ENCODE measurements around the gene GLIS1. TPM values are rescaled to one million over a fixed set of nuclear protein-coding genes. Genes with fewer than 3 reads are reported as not detected.

GLIS1 gene
- total and polyA plus RNA-seq, 2 experiments from 2014 or later = 0.22 to 0.61 TPM

DNA sequence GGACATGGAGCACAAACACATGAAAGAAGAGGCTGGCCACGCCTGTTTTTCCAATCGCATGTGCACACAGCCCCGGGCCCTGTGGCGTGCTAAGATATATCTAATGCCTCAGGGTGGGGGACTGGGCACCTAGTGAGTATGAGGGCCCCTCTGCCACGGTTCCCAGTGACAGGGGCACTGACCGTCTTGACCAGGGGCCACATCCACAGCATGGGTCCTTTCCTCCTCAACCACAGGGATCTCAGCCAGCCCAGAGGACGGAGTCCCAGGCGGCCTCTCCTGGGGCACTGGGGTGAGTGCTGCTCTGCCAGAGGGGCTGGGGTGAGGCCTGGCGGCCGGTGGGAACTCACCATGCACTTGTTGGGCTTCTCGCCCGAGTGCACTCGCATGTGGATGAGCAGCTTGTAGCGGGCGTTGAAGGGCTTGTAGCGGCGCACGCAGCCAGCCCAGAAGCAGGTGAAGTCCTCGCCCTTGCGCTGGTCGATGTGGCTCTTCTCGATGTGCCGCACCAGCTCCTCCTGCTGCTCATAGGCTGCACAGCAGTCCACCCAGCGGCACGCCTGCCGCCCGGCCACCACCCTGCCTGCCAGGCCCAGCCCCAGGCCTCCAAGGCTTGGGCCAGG, 145.1 kb downstream of the GLIS1 start:
- H3K4me2 ChIP-seq (ENCODE audit: unreplicated experiment) = no peak overlapping the region
- TF ChIP-seq EZH2 (IDR thresholded peaks at IDR 0.05; ENCODE audit: insufficient read depth, poor library complexity, severe bottlenecking) (no peak), EZH2phosphoT487 (IDR thresholded peaks at IDR 0.05; ENCODE audit: insufficient read depth, low read depth) (no peak)
- H3K27ac ChIP-seq = no peak overlapping the region
- H3K79me2 ChIP-seq (ENCODE audit: insufficient read depth) = no peaks in the 10 kb centered on the region
- no peak overlapping the region for H3K9ac ChIP-seq
- WGBS, 2 experiments (ENCODE audit: low coverage in 1 of 2, low lambda C conversion rate in 2 of 2, missing lambda C conversion rate in 2 of 2) = 89 to 93% methylated on average over 21 to 27 of the region's 27 CpGs
- H3K4me3 ChIP-seq = no peak overlapping the region
- no peaks in the 10 kb centered on the region for H3K36me3 ChIP-seq (ENCODE audit: low read depth)
- H4K20me1 ChIP-seq (ENCODE audit: insufficient read depth) = no peaks in the 10 kb centered on the region
- no peaks in the 10 kb centered on the region for H3K4me1 ChIP-seq (ENCODE audit: insufficient read depth)
- no peaks in the 10 kb centered on the region; the same call in 1 of the 2 replicates for H3K27me3 ChIP-seq (replicated peaks; ENCODE audit: insufficient read depth)
- no peaks in the 10 kb centered on the region for H3F3A ChIP-seq (ENCODE audit: insufficient read depth)
- in situ Hi-C loops (cut with MboI) = no loop called here
- no peaks in the 10 kb centered on the region for H3K9me3 ChIP-seq (ENCODE audit: low read depth)
- no peaks in the 10 kb centered on the region for H3K9me2 ChIP-seq (ENCODE audit: insufficient read depth)
- DNase-seq = no peak
- H2AFZ ChIP-seq = no peak overlapping the region

DNA sequence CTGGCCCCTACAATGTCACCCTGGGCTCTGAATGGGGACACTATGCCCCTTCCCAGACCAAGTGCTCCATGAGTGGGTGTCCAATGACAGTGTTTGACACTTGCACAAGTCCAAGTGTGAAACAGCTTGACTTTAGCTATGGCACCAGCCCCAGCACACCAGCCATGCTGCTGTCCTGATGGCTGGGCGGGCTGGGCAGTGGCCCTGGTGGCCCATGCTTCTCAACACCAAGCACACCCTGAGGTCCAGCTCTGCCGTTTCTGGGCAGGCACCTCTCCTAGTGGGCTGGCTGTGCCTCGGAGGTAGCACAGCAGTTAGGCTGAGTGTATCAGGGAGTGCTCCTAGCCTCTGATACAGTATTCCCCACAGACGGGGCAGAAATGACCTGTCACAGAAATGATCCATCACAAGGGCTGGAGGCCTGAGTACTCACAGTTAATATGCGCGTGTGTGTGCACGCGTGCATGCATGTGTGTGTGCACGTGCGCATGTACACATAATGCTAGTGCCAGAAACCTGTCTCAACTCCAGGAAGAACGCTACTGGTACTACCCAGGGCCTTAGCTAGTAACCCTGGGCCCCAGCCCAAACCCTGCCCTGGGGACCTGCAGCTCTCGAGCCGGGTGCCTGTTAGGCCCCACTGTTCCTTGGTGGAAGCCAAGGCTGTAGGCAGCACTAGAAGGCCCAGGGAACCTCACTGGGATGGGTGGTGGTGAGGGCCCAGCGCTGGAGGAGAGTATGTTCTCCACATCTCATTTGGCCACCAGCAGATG, 145.8 kb downstream of the GLIS1 start:
- Histone ChIP-seq H3K4me2 (ENCODE audit: unreplicated experiment) (no peak overlapping the region), H3K79me2 (ENCODE audit: insufficient read depth) (no peaks in the 10 kb centered on the region), H2AFZ (no peak overlapping the region), H3F3A (ENCODE audit: insufficient read depth) (no peaks in the 10 kb centered on the region), H4K20me1 (ENCODE audit: insufficient read depth) (no peaks in the 10 kb centered on the region), H3K27me3 (replicated peaks; ENCODE audit: insufficient read depth) (no peaks in the 10 kb centered on the region; the same call in 1 of the 2 replicates), H3K9me3 (ENCODE audit: low read depth) (no peaks in the 10 kb centered on the region), H3K9ac (no peak overlapping the region), H3K4me1 (ENCODE audit: insufficient read depth) (no peaks in the 10 kb centered on the region), H3K9me2 (ENCODE audit: insufficient read depth) (no peaks in the 10 kb centered on the region), H3K27ac (no peak overlapping the region), H3K4me3 (no peak overlapping the region), H3K36me3 (ENCODE audit: low read depth) (no peaks in the 10 kb centered on the region)
- 86 to 88% methylated on average over 13 to 14 of the region's 14 CpGs for WGBS, 2 experiments (ENCODE audit: low coverage in 1 of 2, low lambda C conversion rate in 2 of 2, missing lambda C conversion rate in 2 of 2)
- TF ChIP-seq EZH2 (IDR thresholded peaks at IDR 0.05; ENCODE audit: insufficient read depth, poor library complexity, severe bottlenecking) = no peak
- in situ Hi-C loops (cut with MboI) = no loop called here
- no peak for DNase-seq

DNA sequence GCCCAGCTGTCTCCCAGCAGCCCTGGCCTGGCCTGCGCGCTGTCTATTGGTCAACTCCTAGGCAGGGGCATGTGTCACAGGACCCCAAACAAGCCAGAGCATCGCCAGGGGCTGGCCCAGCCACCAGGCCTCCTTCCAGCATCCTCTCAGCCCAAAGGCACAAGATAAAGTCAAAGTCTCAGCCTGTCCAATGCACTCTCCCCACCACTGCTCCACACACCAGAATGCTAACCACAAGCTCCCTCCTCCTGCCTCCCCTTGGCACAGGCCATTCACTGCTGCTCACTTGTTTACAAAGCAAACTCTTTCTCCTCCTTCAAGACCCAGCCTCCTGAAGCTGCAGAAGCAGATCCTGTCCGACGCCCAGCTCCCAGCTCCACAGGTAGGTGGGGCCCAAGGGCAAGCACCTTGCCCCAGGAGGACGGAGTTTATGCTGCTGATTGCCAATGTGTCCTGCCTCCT, 146.4 kb downstream of the GLIS1 start:
- no peaks in the 10 kb centered on the region; the same call in 1 of the 2 replicates for H3K27me3 ChIP-seq (replicated peaks; ENCODE audit: insufficient read depth)
- H3K79me2 ChIP-seq (ENCODE audit: insufficient read depth) = no peaks in the 10 kb centered on the region
- no peaks in the 10 kb centered on the region for H4K20me1 ChIP-seq (ENCODE audit: insufficient read depth)
- H3K9ac ChIP-seq = no peak overlapping the region
- H3K9me3 ChIP-seq (ENCODE audit: low read depth) = no peaks in the 10 kb centered on the region
- TF ChIP-seq EZH2phosphoT487 (IDR thresholded peaks at IDR 0.05; ENCODE audit: insufficient read depth, low read depth) (no peak), EZH2 (IDR thresholded peaks at IDR 0.05; ENCODE audit: insufficient read depth, poor library complexity, severe bottlenecking) (no peak)
- H3K4me3 ChIP-seq = no peak overlapping the region
- DNase-seq = no peak
- H3K4me1 ChIP-seq (ENCODE audit: insufficient read depth) = no peaks in the 10 kb centered on the region
- no peak overlapping the region for H2AFZ ChIP-seq
- no peaks in the 10 kb centered on the region for H3F3A ChIP-seq (ENCODE audit: insufficient read depth)
- no peaks in the 10 kb centered on the region for H3K9me2 ChIP-seq (ENCODE audit: insufficient read depth)
- in situ Hi-C loops (cut with MboI) = no loop called here
- WGBS, 2 experiments (ENCODE audit: low coverage in 1 of 2, low lambda C conversion rate in 2 of 2, missing lambda C conversion rate in 2 of 2) = 76 to 84% methylated on average over 6 of the region's 6 CpGs
- H3K4me2 ChIP-seq (ENCODE audit: unreplicated experiment) = no peak overlapping the region
- no peak overlapping the region for H3K27ac ChIP-seq
- no peaks in the 10 kb centered on the region for H3K36me3 ChIP-seq (ENCODE audit: low read depth)

DNA sequence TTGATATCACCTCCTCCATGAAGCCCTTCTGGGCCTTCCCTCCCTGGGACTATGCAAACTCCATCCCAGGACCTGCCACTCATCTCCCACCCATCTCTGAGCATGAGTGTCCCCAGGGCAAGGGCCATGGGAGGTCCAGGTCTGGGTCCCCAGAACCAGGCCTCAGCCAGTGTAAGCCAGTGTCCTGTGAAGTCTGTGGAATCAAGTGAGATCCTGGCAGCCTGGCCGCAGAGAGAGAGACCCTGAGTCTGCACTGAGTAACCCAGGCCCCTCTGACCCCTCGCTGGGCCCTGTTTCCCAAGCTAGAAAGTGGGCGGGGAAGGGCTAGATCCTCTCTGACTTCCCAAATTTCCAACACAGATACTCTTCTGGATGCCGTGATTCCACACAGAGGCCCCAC, 147.0 kb downstream of the GLIS1 start:
- Histone ChIP-seq H2AFZ (no peak overlapping the region), H3K4me1 (ENCODE audit: insufficient read depth) (no peaks in the 10 kb centered on the region), H3K79me2 (ENCODE audit: insufficient read depth) (no peaks in the 10 kb centered on the region), H3K27ac (no peak overlapping the region), H3K9me2 (ENCODE audit: insufficient read depth) (no peaks in the 10 kb centered on the region), H3K36me3 (ENCODE audit: low read depth) (no peaks in the 10 kb centered on the region), H3K4me3 (no peak overlapping the region), H3F3A (ENCODE audit: insufficient read depth) (no peaks in the 10 kb centered on the region), H3K9ac (no peak overlapping the region), H3K4me2 (ENCODE audit: unreplicated experiment) (no peak overlapping the region), H3K27me3 (replicated peaks; ENCODE audit: insufficient read depth) (peaks cover 6% of the 10 kb centered on the region), H3K9me3 (ENCODE audit: low read depth) (no peaks in the 10 kb centered on the region), H4K20me1 (ENCODE audit: insufficient read depth) (no peaks in the 10 kb centered on the region)
- in situ Hi-C loops (cut with MboI) = no loop called here
- TF ChIP-seq EZH2 (IDR thresholded peaks at IDR 0.05; ENCODE audit: insufficient read depth, poor library complexity, severe bottlenecking) (no peak), EZH2phosphoT487 (IDR thresholded peaks at IDR 0.05; ENCODE audit: insufficient read depth, low read depth) (no peak)
- DNase-seq = no peak
- 88 to 96% methylated on average over 4 of the region's 4 CpGs for WGBS, 2 experiments (ENCODE audit: low coverage in 1 of 2, low lambda C conversion rate in 2 of 2, missing lambda C conversion rate in 2 of 2)

All from GM23248 (cell line).